Ishikawa (cell line): ENCODE measurements around the gene CHAT.

Experiments used
- CEBPB ChIP-seq: IDR thresholded peaks from 2 replicates; pipeline ENCODE4 v1.6.1; 2012
- CREB1 ChIP-seq: IDR thresholded peaks from 2 replicates; pipeline ENCODE4 v1.6.1; 2012; ENCODE audit warnings: low read depth
- EGR1 ChIP-seq: IDR thresholded peaks from 2 replicates; pipeline ENCODE4 v1.6.1; 2012
- EP300 ChIP-seq: IDR thresholded peaks from 2 replicates; pipeline ENCODE4 v1.6.1; 2012; ENCODE audit warnings: borderline replicate concordance
- FOXM1 ChIP-seq: IDR thresholded peaks from 2 replicates; pipeline ENCODE4 v1.6.1; 2012; ENCODE audit warnings: low read depth, borderline replicate concordance
- MAX ChIP-seq: IDR thresholded peaks from 2 replicates; pipeline ENCODE4 v1.6.1; 2012
- NFIC ChIP-seq: IDR thresholded peaks from 2 replicates; pipeline ENCODE4 v1.6.1; 2012
- RAD21 ChIP-seq: IDR thresholded peaks from 2 replicates; pipeline ENCODE4 v1.6.1; 2012; ENCODE audit warnings: low read depth
- REST ChIP-seq: IDR thresholded peaks from 2 replicates; pipeline ENCODE4 v1.6.1; 2012; ENCODE audit warnings: low read depth, mild to moderate bottlenecking
- TAF1 ChIP-seq: IDR thresholded peaks from 2 replicates; pipeline ENCODE4 v1.6.1; 2012; ENCODE audit warnings: low read depth, mild to moderate bottlenecking
- TCF12 ChIP-seq: IDR thresholded peaks from 2 replicates; pipeline ENCODE4 v1.6.1; 2012; ENCODE audit warnings: low read depth
- TEAD4 ChIP-seq: IDR thresholded peaks from 2 replicates; pipeline ENCODE4 v1.6.1; 2012
- USF1 ChIP-seq: IDR thresholded peaks from 2 replicates; pipeline ENCODE4 v1.6.1; 2012
- YY1 ChIP-seq: IDR thresholded peaks from 2 replicates; pipeline ENCODE4 v1.6.1; 2012; ENCODE audit warnings: low read depth
- ZBTB7A ChIP-seq: IDR thresholded peaks from 2 replicates; pipeline ENCODE4 v1.6.1; 2012; ENCODE audit warnings: low read depth

CHAT gene

GRCh38 chr10:49595713-49596492 is 17.9 kb upstream of the CHAT start:
- TF ChIP-seq USF1 (no peak), CREB1 (no peak), TAF1 (no peak), TEAD4 (no peak), RAD21 (no peak), ZBTB7A (no peak), TCF12 (no peak), NFIC (no peak), CEBPB (no peak)

GRCh38 chr10:49596493-49596809 is 17.4 kb upstream of the CHAT start:
- TF ChIP-seq USF1 (no peak), FOXM1 (no peak), TEAD4 (no peak), EP300 (no peak), RAD21 (no peak), YY1 (no peak), CEBPB (no peak), MAX (no peak), TAF1 (no peak), EGR1 (no peak), TCF12 (no peak), CREB1 (no peak), ZBTB7A (no peak), REST (no peak), NFIC (no peak)

- no peak for TF ChIP-seq REST
- TF ChIP-seq RAD21, result no peak
- TF ChIP-seq TAF1, result no peak
- no peak for TF ChIP-seq TCF12
- no peak for TF ChIP-seq NFIC
- no peak for TF ChIP-seq MAX
- TF ChIP-seq ZBTB7A, result no peak
- TF ChIP-seq YY1, result no peak
- TF ChIP-seq FOXM1, result no peak
- no peak for TF ChIP-seq CREB1
- TF ChIP-seq EGR1, result no peak
- TF ChIP-seq TEAD4, result no peak
- no peak for TF ChIP-seq CEBPB
These were observed 17.0 kb upstream of the CHAT start for GRCh38 chr10:49596836-49597235.

- TF ChIP-seq FOXM1 (no peak), TEAD4 (no peak), YY1 (no peak), EGR1 (no peak), REST (no peak), USF1 (no peak), CREB1 (no peak), TAF1 (no peak)
These were observed 16.2 kb upstream of the CHAT start for GRCh38 chr10:49597426-49598163.
